WTC11 (cell line): Measurements from ENCODE around the gene COL25A1. TPM values are rescaled to one million over a fixed set of nuclear protein-coding genes. Genes with fewer than 3 reads are reported as not detected.

Source experiments
- ATAC-seq: fragments of 200-7000 bp; cut with Tn5 transposase; 2 replicates; pipeline ENCODE4 v1.10.0; 2021; ENCODE audit warnings: mild to moderate bottlenecking, moderate library complexity
- CTCF ChIA-PET: fragments of 300-600 bp; sonication (Branson Sonifier 250); formaldehyde crosslinking; loops from one replicate; lab custom pipeline; 2021; ENCODE audit warnings: antibody characterized with exemption; lab: Charles Lee
- POLR2A ChIA-PET: fragments of 350-600 bp; sonication (Branson Sonifier 250); formaldehyde crosslinking; loops from one replicate; lab custom pipeline; 2021; ENCODE audit warnings: antibody characterized with exemption; lab: Charles Lee
- DNase-seq: peaks from one replicate; pipeline ENCODE4 v3.0.0; 2021; ENCODE audit warnings: low spot score
- H3K27ac Mint-ChIP-seq: 2 replicates; pipeline ENCODE4 v1.8.0; 2021; ENCODE audit warnings: mixed read lengths
- H3K27me3 Mint-ChIP-seq: 2 replicates; pipeline ENCODE4 v1.8.0; 2021; ENCODE audit warnings: low read depth, mild to moderate bottlenecking, moderate library complexity, mixed read lengths
- H3K36me3 Mint-ChIP-seq: 2 replicates; pipeline ENCODE4 v1.8.0; 2021; ENCODE audit warnings: mixed read lengths
- H3K4me1 Mint-ChIP-seq: 2 replicates; pipeline ENCODE4 v1.8.0; 2022; ENCODE audit warnings: mixed read lengths
- H3K4me3 Mint-ChIP-seq: 2 replicates; pipeline ENCODE4 v1.8.0; 2021; ENCODE audit warnings: mild to moderate bottlenecking, moderate library complexity, mixed read lengths
- H3K9me3 Mint-ChIP-seq: 2 replicates; pipeline ENCODE4 v1.8.0; 2021; ENCODE audit warnings: mixed read lengths
- ATF6 ChIP-seq: sonication (generic); formaldehyde crosslinking; IDR thresholded peaks from 2 replicates; pipeline ENCODE4 v1.8.1; 2023; ENCODE audit warnings: mild to moderate bottlenecking, missing genetic modification reagents
- CTCF ChIP-seq: fragments of 200-600 bp; IDR thresholded peaks from 2 replicates; pipeline ENCODE4 v1.8.0; 2022; ENCODE audit warnings: antibody characterized with exemption
- ERG ChIP-seq: fragments of 250-450 bp; sonication (Bioruptor Pico); IDR thresholded peaks from 2 replicates; pipeline ENCODE4 v1.8.0; 2021; ENCODE audit warnings: mild to moderate bottlenecking
- ESRRA ChIP-seq: sonication (generic); formaldehyde crosslinking; IDR thresholded peaks from 2 replicates; pipeline ENCODE4 v1.8.1; 2022; ENCODE audit warnings: mild to moderate bottlenecking, missing genetic modification reagents, borderline replicate concordance
- GTF2I ChIP-seq: fragments of 250-450 bp; sonication (Bioruptor Pico); conservative IDR thresholded peaks from 2 replicates; pipeline ENCODE4 v1.4.0; 2021; ENCODE audit warnings: mild to moderate bottlenecking
- NFATC4 ChIP-seq: fragments of 250-450 bp; sonication (Bioruptor Pico); IDR thresholded peaks from 2 replicates; pipeline ENCODE4 v1.9.0; 2021; ENCODE audit warnings: mild to moderate bottlenecking
- NFYB ChIP-seq: sonication (generic); formaldehyde crosslinking; conservative IDR thresholded peaks from 2 replicates; pipeline ENCODE4 v1.8.0; 2022; ENCODE audit warnings: low read depth, missing genetic modification reagents
- NR2C2 ChIP-seq: sonication (generic); formaldehyde crosslinking; IDR thresholded peaks from 2 replicates; pipeline ENCODE4 v1.8.0; 2022; ENCODE audit warnings: mild to moderate bottlenecking, missing genetic modification reagents
- NR3C1 ChIP-seq: sonication (generic); formaldehyde crosslinking; conservative IDR thresholded peaks from 2 replicates; pipeline ENCODE4 v1.8.1; 2023; ENCODE audit warnings: low read depth, mild to moderate bottlenecking, missing genetic modification reagents
- PRDM15 ChIP-seq: sonication (generic); formaldehyde crosslinking; IDR thresholded peaks from 2 replicates; pipeline ENCODE4 v1.8.0; 2022; ENCODE audit warnings: missing genetic modification reagents
- SMAD4 ChIP-seq: sonication (generic); formaldehyde crosslinking; IDR thresholded peaks from 2 replicates; pipeline ENCODE4 v1.8.0; 2022; ENCODE audit warnings: mild to moderate bottlenecking, missing genetic modification reagents
- TEAD4 ChIP-seq: sonication (generic); formaldehyde crosslinking; IDR thresholded peaks from 2 replicates; pipeline ENCODE4 v1.8.0; 2022; ENCODE audit warnings: mild to moderate bottlenecking, missing genetic modification reagents
- ZBTB21 ChIP-seq: sonication (generic); formaldehyde crosslinking; IDR thresholded peaks from 2 replicates; pipeline ENCODE4 v1.8.1; 2023; ENCODE audit warnings: mild to moderate bottlenecking, missing genetic modification reagents, borderline replicate concordance
- ZNF121 ChIP-seq: sonication (generic); formaldehyde crosslinking; IDR thresholded peaks from 2 replicates; pipeline ENCODE4 v1.8.0; 2023; ENCODE audit warnings: missing genetic modification reagents
- ZNF232 ChIP-seq: sonication (generic); formaldehyde crosslinking; IDR thresholded peaks from 2 replicates; pipeline ENCODE4 v1.8.0; 2022; ENCODE audit warnings: mild to moderate bottlenecking, missing genetic modification reagents
- ZNF396 ChIP-seq: fragments of 250-450 bp; sonication (Bioruptor Pico); IDR thresholded peaks from 2 replicates; pipeline ENCODE4 v1.8.0; 2021; ENCODE audit warnings: mild to moderate bottlenecking, moderate library complexity, borderline replicate concordance
- ZNF416 ChIP-seq: fragments of 250-450 bp; sonication (Bioruptor Pico); IDR thresholded peaks from 2 replicates; pipeline ENCODE4 v1.9.0; 2021; ENCODE audit warnings: mild to moderate bottlenecking, inconsistent platforms
- ZNF532 ChIP-seq: fragments of 250-450 bp; sonication (Bioruptor Pico); IDR thresholded peaks from 2 replicates; pipeline ENCODE4 v1.9.0; 2021; ENCODE audit warnings: mild to moderate bottlenecking, borderline replicate concordance
- total RNA-seq: library from RNA; stranded (reverse); gene quantifications from 3 replicates; pipeline ENCODE4 v1.2.3, GENCODE V29; 2021

Gene COL25A1
- total RNA-seq, 1 experiment from 2014 or later: 6.6 TPM

- H3K27ac Mint-ChIP-seq: no peak overlapping the region
- H3K9me3 Mint-ChIP-seq: peaks cover 60% of the 10 kb centered on the region
- peaks cover 4% of the 10 kb centered on the region for H3K4me1 Mint-ChIP-seq
- peaks cover 35% of the 10 kb centered on the region for H3K36me3 Mint-ChIP-seq
- CTCF ChIA-PET: interaction anchor here (0.6 to 1.1 kb wide), 7 partner anchors 13 to 259 kb away, joined by 3 to 6 read pairs (median 4); partner anchors contain the start of gene COL25A1
- H3K27me3 Mint-ChIP-seq: peaks cover 2% of the 10 kb centered on the region; the same call in 1 of the 2 replicates
- no peak overlapping the region for H3K4me3 Mint-ChIP-seq
- no peak for ATAC-seq
- no peak for TF ChIP-seq ZNF532 (CRISPR knock-in tag)
- no peak for TF ChIP-seq ERG (CRISPR knock-in tag)
- TF ChIP-seq ZNF232 (CRISPR knock-in tag): no peak
- TF ChIP-seq ATF6 (CRISPR knock-in tag): no peak
- no peak for TF ChIP-seq GTF2I (CRISPR knock-in tag)
- TF ChIP-seq NFATC4: no peak
- no peak for TF ChIP-seq PRDM15
- no peak for TF ChIP-seq ESRRA
- no peak for TF ChIP-seq ZBTB21 (CRISPR knock-in tag)
- no peak for DNase-seq
- POLR2A ChIA-PET: no interaction called here
These were observed 12.9 kb upstream of the COL25A1 start for GRCh38 chr4:109315341-109315740.

GRCh38 chr4:109313168-109314133 lies 11.0 kb upstream of the COL25A1 start:
- H3K4me1 Mint-ChIP-seq: peaks cover 13% of the 10 kb centered on the region
- peaks cover 47% of the 10 kb centered on the region for H3K9me3 Mint-ChIP-seq
- H3K4me3 Mint-ChIP-seq: no peak overlapping the region
- H3K27ac Mint-ChIP-seq: no peak overlapping the region
- ChIA-PET POLR2A (no interaction called here), CTCF (no interaction called here)
- ATAC-seq (no peak), DNase-seq (no peak)
- H3K27me3 Mint-ChIP-seq: peaks cover 2% of the 10 kb centered on the region; the same call in 1 of the 2 replicates
- peaks cover 35% of the 10 kb centered on the region for H3K36me3 Mint-ChIP-seq
- TF ChIP-seq NFATC4 (no peak), ZNF121 (CRISPR knock-in tag) (no peak), NFYB (CRISPR knock-in tag) (no peak), ZNF416 (CRISPR knock-in tag) (no peak), ESRRA (no peak), SMAD4 (no peak), NR3C1 (CRISPR knock-in tag) (no peak), NR2C2 (CRISPR knock-in tag) (no peak), ZNF396 (CRISPR knock-in tag) (no peak), CTCF (no peak), TEAD4 (CRISPR knock-in tag) (no peak)
